Stimulated activated CD8-positive, alpha-beta memory T cell treated with anti-CD3 and anti-CD28 coated beads, Interleukin-4, amount 100 ng/mL, for 4 hours (primary cell): ENCODE results near the gene SYCE3.

Experiments
- DNase-seq, 2 donors: peaks; one replicate each; pipeline ENCODE4 v3.0.0-alpha.2; 2020; ENCODE audit warnings: low read depth in 2 of 2, low spot score in 1 of 2

SYCE3 gene

DNA sequence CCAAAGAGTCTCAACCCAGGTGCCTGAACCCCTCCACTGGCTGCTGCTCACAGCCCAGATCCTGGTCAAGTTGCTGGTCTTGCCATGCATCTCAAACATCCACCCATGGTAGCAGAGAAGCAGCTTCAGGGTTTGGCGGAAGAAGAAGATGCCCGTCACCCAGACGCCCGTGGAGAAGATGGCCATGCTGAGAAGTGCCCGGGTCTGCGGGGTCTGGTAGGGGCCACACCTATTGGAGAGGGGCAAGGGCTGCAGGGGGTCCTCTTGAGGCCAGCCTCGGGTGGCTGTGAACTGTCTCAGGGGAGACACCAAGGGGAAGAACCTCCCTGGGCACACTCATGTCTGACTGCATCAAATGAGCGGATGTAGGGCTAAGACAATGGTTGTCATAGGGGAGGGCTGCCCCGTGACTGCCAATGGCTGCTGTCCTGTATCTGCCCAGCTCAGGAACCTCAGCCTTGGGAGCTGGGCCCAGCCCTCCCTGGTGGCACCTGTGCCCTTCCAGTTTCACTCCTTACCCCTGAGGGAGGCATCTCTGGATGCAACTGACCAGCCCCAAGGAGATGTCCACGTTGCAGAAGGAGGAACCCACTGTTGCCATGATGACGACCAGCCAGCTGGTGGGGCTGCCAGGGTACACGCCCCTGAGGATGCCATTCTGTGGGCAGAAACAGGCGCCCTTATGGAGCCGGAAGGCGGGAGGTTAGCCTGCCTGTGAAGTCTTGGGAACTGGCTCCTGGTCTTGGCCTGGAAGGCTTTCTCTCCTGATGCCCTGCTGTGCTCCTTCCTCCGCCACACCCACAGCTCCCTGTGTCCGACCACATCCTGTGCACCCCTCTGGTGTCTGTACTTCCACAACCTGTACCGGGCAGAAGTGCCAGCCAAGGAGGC, 14.3 kb upstream of the SYCE3 start:
- no peak for DNase-seq

DNA sequence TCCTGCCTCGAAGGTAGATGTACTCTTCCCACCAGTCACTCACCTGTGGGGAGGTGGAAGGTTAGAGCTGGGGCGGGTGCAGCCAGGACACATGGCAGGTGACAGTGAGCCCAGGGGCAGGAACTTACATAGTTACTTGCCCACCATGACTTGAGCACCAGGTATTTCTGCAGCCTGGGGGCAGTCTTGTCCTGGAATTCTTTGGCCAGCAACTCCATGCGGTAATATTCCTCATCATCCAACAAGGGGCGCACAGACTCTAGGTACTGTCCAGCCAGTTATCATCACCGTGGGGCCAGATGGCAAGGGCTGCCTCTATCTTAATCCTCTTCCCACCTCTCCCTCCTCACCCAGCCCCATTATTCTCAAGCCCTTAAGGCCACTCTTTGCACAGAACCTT, 13.4 kb upstream of the SYCE3 start:
- DNase-seq, result no peak

DNA sequence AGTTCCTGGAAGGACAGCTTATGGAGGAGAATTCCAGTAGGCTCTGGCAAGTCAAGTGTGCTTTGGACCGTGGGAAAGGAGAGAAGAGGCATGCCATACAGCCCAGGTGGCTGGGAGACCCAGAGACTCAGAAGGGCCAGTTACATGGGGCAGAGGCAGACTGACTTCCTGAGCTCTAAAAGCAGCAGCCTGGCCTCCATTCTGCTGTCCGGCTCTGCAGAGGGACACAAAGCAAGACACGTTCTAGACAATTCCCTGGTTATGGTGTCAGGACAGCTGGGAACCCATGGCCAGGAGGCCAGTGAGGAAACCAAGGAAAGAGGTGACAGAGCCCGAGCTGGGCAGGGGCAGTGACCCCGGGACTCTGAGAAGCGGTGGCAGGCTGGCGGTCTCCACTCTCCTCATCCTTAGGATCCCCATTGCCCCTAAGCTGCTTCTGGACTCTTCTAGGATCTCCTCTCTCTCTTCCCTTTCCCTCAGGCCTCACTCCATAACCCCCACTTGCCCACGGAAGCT, 12.8 kb upstream of the SYCE3 start:
- no peak for DNase-seq

DNA sequence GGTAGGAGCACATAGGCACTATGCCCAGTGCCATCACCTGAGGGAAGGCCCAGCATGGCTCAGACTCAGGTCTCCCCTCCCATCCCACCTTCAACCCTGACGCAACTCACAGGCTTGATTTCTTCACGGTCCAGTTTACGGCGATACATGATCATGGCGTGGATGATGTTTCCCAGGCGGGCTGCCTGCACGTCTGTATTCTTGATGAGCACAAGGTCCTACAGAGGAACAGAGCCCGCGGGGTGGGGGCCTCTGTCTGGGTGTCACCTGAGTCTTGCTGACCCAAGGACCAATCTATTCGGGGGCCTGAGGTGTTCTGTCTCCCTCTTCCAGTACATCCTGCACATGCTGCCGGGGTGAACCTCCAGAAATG, 11.7 kb upstream of the SYCE3 start:
- DNase-seq, result no peak

DNA sequence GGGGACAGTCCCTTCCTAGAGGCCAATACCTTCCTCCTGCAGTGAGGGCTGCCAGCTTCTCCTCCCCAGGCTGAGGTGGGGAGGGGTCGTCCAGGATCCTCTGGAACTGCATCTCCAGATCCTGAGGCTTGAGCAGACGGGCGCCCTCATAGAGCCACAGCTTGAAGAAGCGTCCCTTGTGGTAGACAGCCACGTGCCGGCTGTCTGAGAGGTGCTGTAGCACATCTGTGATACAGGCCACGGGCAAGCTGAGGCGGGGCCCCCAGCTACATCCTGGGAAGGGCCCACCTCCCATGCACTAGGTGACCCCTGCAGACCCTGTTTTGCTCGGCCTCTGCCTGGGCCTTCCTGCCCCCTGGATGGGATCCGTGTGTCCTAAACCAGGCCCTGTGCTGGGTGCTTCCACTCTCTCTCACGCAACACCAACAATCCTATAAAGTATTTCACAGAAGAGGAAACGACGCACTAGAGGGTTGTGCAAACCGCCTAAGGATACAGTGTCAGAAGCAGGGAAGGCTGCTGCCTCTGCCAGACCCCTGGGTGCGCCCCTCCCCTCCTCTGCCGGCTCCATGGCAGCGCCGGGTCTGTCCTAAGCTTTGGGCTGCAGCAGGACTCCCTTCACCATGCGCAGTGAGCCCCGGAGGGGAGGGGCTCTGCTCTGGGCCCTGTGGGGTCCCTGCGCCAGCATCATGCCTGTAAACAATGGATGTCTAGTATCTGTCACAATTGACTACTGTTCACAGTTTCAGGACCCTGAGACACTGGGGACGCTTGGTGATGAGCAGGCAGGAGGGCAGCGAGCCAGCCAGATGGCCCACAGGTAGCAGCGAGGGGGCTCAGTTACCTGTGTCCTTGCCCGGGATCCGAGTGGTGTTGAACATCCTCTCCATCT, 11.0 kb upstream of the SYCE3 start:
- no peak for DNase-seq

DNA sequence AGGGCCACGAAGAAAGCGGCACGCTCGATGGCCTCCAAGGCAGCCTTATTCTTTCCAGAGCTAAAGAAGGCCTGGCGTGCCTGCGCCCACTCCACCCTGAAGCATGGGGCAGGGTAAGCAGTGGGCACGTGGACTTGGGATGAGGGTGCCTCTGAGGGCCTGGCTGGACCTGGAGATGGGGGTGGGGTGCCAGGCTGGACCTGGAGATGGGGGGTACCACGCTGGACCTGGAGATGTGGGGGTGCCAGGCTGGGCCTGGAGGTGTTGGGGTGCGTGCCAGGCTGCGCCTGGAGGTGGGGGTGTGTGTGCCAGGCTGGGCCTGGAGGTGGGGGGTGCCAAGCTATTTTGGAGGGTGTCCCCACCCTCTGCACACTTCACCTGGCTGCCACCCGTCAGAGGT, 10.2 kb upstream of the SYCE3 start:
- DNase-seq, result no peak

- DNase-seq, result no peak
Measured at GRCh38 chr22:50571264-50572175, 8.8 kb upstream of the SYCE3 start.

DNA sequence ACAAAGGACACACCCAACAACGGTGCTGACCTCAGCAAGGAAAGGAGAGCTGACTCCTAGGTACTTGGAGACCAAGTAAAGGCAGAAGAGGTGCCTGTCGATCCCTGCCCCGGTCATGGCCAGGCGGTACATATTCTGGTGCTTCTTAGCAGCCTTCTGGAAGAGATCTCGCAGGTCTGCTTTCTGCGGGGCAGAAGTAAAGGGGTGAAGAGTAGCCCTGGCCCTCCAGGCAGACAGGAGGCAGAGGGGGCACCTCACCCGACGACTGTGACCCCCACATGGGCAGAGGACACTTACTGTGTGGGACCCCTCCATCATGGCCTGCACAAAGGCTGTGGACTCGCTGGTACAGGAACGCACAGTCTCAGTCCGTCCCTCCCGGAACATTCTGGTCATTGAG, 8.1 kb upstream of the SYCE3 start:
- no peak for DNase-seq

DNA sequence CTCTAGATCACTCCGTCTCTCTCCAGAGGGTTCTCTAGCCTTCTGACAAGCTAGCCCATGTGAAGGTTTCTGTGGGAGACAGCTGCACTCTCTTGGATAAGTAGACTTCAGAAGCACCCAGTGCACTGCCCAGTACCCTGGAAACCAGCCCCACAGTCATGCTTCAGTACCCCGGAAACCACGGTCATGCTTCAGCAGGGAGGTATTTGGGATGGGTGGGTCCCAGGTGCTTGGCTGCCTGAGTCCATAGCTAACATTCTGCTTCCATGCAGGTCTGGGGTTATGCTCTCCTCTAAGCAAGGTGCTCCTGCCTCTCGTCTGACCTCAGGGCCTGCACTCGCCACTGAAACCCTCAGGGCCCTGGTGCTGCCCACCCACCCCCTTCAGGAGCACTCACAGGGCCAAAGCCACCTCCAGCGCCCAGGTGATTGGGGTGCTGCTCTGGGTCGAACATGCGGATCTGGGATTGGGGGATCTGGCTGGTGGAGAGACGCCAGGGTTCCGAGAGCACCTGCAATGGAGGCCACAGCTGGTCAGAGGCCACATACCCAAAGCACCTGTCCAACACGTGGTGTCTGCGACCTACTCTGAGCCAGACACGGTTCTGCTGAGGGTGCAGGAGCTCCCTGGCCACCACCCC, 7.3 kb upstream of the SYCE3 start:
- DNase-seq, result no peak

DNA sequence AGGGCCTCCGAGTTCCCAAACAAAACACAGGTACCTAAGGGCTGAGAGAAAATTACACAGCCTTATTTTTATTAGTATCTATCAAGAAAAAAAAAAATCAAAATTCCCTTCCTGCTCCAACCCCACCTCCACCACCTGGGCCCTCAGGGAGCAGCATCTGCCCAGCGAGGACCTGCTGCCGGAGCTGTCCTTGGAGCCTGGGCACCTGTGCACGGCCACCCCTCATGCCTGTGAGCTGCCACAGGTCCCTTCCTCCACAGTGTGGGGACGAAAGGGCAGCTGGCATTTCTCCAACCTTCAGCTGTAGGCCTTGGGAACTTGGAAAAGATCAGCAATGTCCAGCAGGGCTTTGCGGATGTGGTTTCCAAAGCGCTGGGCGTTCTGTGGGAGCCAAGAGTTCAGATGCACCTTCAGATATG, 6.3 kb upstream of the SYCE3 start:
- no peak for DNase-seq

GRCh38 chr22:50568626-50569025, 5.9 kb upstream of the SYCE3 start:
- DNase-seq, result no peak

DNA sequence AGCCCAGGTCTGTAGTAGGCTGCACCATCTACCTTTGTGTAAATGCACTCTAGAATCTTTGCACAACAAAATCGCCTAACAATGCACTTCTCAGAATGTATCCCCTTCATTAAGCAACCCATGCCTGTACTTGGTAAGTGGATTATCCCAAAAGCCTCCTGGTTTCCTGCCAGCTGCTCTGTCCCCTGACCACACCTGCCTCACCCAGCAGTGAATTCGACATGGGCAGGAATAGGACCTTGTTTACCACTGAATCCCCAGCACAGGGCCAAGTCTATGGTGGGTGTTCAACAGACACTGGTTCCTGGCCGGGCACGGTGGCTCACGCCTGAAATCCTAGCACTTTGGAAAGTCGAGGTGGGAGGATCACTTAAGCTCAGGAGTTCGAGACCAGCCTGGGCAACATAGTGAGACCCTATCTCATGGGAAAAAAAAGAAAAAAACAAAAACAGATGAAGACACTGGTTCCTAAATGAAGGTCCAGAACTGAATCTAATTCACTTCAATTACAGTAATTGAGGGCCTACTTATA, 5.1 kb upstream of the SYCE3 start:
- DNase-seq, result no peak

GRCh38 chr22:50564289-50564688, 1.6 kb upstream of the SYCE3 start:
- no peak for DNase-seq

GRCh38 chr22:50563413-50564160, 868 bp upstream of the SYCE3 start:
- DNase-seq, result no peak

- DNase-seq, result no peak
Measured at GRCh38 chr22:50561401-50562358, 1.0 kb downstream of the SYCE3 start.

- DNase-seq, result no peak
Measured at GRCh38 chr22:50560034-50560433, 2.7 kb downstream of the SYCE3 start.

GRCh38 chr22:50556703-50557102, 6.0 kb downstream of the SYCE3 start:
- no peak for DNase-seq

- DNase-seq, result no peak
Measured at GRCh38 chr22:50553310-50553709, 9.4 kb downstream of the SYCE3 start.
